Pancreas (tissue), 10 donors: Measurements from ENCODE around the gene SUPT3H. TPM values are rescaled to one million over a fixed set of nuclear protein-coding genes. Genes with fewer than 3 reads are reported as not detected.

Experiments
- ATAC-seq, 4 donors: fragments of 200-7000 bp; cut with Tn5 transposase; one replicate each; pipeline versions ENCODE4 v1.8.0 to v1.9.1; 2020; ENCODE audit warnings: mild to moderate bottlenecking in 4 of 4, moderate library complexity in 4 of 4
- DNase-seq, 6 donors: peaks; one replicate each; pipeline ENCODE4 v3.0.0-alpha.2; 2020
- FAIRE-seq: peaks from 2 replicates; lab custom pipeline; 2012; peaks lifted over from hg19 to GRCh38; lab: Jason Lieb, UNC
- H3K27ac ChIP-seq, 4 donors: fragments of 200-600 bp; sonication (generic); 1 replicate in 3 of 4; 2 replicates in 1 of 4; pipeline versions ENCODE4 v1.5.0 to v1.8.0; 2020
- H3K27me3 ChIP-seq, 4 donors: fragments of 200-600 bp; one replicate each; pipeline ENCODE4 v1.8.0; 2021
- H3K36me3 ChIP-seq, 3 donors: fragments of 200-600 bp; sonication (generic) in 1 of 3; one replicate each; pipeline versions ENCODE4 v1.5.0 to v1.8.0; 2020 to 2021
- H3K4me1 ChIP-seq, 3 donors: fragments of 200-600 bp; one replicate each; pipeline ENCODE4 v1.8.0; 2021
- H3K4me3 ChIP-seq, 4 donors: fragments of 200-600 bp; sonication (generic) in 2 of 4; one replicate each; pipeline versions ENCODE4 v1.5.0 to v1.8.0; 2020 to 2021
- H3K9me3 ChIP-seq, 4 donors: fragments of 200-600 bp; one replicate each; pipeline ENCODE4 v1.8.0; 2021
- CTCF ChIP-seq, 4 donors: fragments of 200-600 bp; sonication (generic) in 3 of 4; IDR thresholded peaks; one replicate each; pipeline versions ENCODE4 v1.5.0 to v1.8.0; 2021; ENCODE audit warnings: antibody characterized with exemption in 4 of 4
- WGBS, 2 donors: extraction: QIAGEN DNeasy Blood & Tissue Kit; methylation state at CpG; one replicate each; pipeline ENCODE4 v1.1.7; 2013; 5-methylcytosine and 5-hydroxymethylcytosine counted together
- intact Hi-C, 3 donors: fragments of 100-400 bp; cut with DNase I; formaldehyde crosslinking; loops; one replicate each; pipeline versions ENCODE4 v1.11.1 to v1.14.2; 2022
- polyA plus RNA-seq, 2 donors: library from polyadenylated mRNA; stranded (reverse); fragments of 200-250 nt; gene quantifications; one replicate each; pipeline ENCODE4 v1.2.3, GENCODE V29; 2013
- total RNA-seq, 6 donors: library from RNA; stranded (reverse); fragmentation: NEBNext Ultra II Directional in 4 of 6; extraction: Animal tissue kit (Norgen Biotek cat#: 25700) in 4 of 6; gene quantifications; one replicate each; pipeline versions ENCODE4 v1.2.1 to v1.2.4, GENCODE V29; 2021 to 2023
- donor health status: healthy with polysubstance abuse.
- donor health status: DM: no; HTN: no; CAD: no; lungs with moderate emphysema.
- donor health status: DM: no; HTN: no; CAD: no.
- donor health status: control.
- donor health status: control.
- donor health status: Bipolar disorder and iron deficiency.
- donor health status: DM: yes; HTN: yes; CAD: no.
- donor health status: DM: no; HTN: no; CAD: no.
- donor health status: DM: no; HTN: no; CAD: no.
- donor health status: DM: yes; HTN: yes; CAD: no.

The SUPT3H gene
- total and polyA plus RNA-seq, 8 donors: 3.6 to 8.0 (median 5.3) TPM

- no peaks in the 10 kb centered on the region for H3K27me3 ChIP-seq
- no peaks in the 10 kb centered on the region for H3K36me3 ChIP-seq
- no peaks in the 10 kb centered on the region for H3K9me3 ChIP-seq
- no peak for FAIRE-seq
- no peak for ATAC-seq
- intact Hi-C loops: no loop called here
- TF ChIP-seq CTCF (IDR thresholded peaks at IDR 0.05): no peak
- 97 to 99% methylated on average over 1 of the region's 1 CpG for WGBS, 2 donors
- no peak overlapping the region for H3K27ac ChIP-seq
- H3K4me3 ChIP-seq: no peak overlapping the region
- no peak for DNase-seq
- no peaks in the 10 kb centered on the region for H3K4me1 ChIP-seq
These were observed 155.4 kb downstream of the SUPT3H start for GRCh38 chr6:45222380-45222779.

GRCh38 chr6:45215759-45216158, 162.0 kb downstream of the SUPT3H start:
- 100% methylated on average over 1 of the region's 1 CpG for WGBS, 2 donors
- H3K4me3 ChIP-seq: no peak overlapping the region
- no peak for FAIRE-seq
- no peaks in the 10 kb centered on the region for H3K4me1 ChIP-seq
- no peaks in the 10 kb centered on the region for H3K36me3 ChIP-seq
- no peak for TF ChIP-seq CTCF (IDR thresholded peaks at IDR 0.05)
- intact Hi-C loops: no loop called here
- no peak overlapping the region for H3K27ac ChIP-seq
- DNase-seq: no peak
- ATAC-seq: no peak
- H3K27me3 ChIP-seq: no peaks in the 10 kb centered on the region
- H3K9me3 ChIP-seq: no peaks in the 10 kb centered on the region

GRCh38 chr6:45212976-45213375, 164.8 kb downstream of the SUPT3H start:
- ATAC-seq: no peak
- TF ChIP-seq CTCF (IDR thresholded peaks at IDR 0.05): no peak
- no peak for FAIRE-seq

GRCh38 chr6:45209762-45210161, 168.0 kb downstream of the SUPT3H start:
- H3K36me3 ChIP-seq: no peaks in the 10 kb centered on the region
- DNase-seq: no peak
- ATAC-seq: no peak
- intact Hi-C loops: no loop called here
- H3K4me3 ChIP-seq: no peak overlapping the region
- no peak overlapping the region for H3K27ac ChIP-seq
- no peak for FAIRE-seq
- no peaks in the 10 kb centered on the region for H3K9me3 ChIP-seq
- no peaks in the 10 kb centered on the region for H3K27me3 ChIP-seq
- no peaks in the 10 kb centered on the region for H3K4me1 ChIP-seq
- WGBS, 2 donors: 95 to 98% methylated on average over 2 of the region's 2 CpGs
- TF ChIP-seq CTCF (IDR thresholded peaks at IDR 0.05): no peak

More at GRCh38 chr6:45212976-45213375, 164.8 kb downstream of the SUPT3H start:
- H3K27me3 ChIP-seq: no peaks in the 10 kb centered on the region
- H3K4me3 ChIP-seq: no peak overlapping the region
- no peaks in the 10 kb centered on the region for H3K4me1 ChIP-seq
- no peaks in the 10 kb centered on the region for H3K9me3 ChIP-seq
- intact Hi-C loops: no loop called here
- no peak for DNase-seq
- no peaks in the 10 kb centered on the region for H3K36me3 ChIP-seq
- H3K27ac ChIP-seq: no peak overlapping the region
- WGBS, 2 donors: 63 to 64% methylated on average over 3 of the region's 3 CpGs

- FAIRE-seq: no peak
These were observed 170.8 kb downstream of the SUPT3H start for GRCh38 chr6:45206793-45207492.

More at GRCh38 chr6:45206793-45207492, 170.8 kb downstream of the SUPT3H start:
- Histone ChIP-seq H3K27ac (no peak overlapping the region), H3K4me3 (no peak overlapping the region), H3K9me3 (no peaks in the 10 kb centered on the region), H3K4me1 (no peaks in the 10 kb centered on the region), H3K27me3 (no peaks in the 10 kb centered on the region), H3K36me3 (no peaks in the 10 kb centered on the region)
- intact Hi-C loops: no loop called here
- TF ChIP-seq CTCF (IDR thresholded peaks at IDR 0.05): no peak
- no peak for ATAC-seq
- no peak for DNase-seq
- WGBS, 2 donors: 76 to 78% methylated on average over 1 of the region's 1 CpG
